ENCODE measurements around the gene MTG1. TPM values are rescaled to one million over a fixed set of nuclear protein-coding genes. Genes with fewer than 3 reads are reported as not detected.
A peak's percentile ranks its signal among the peaks of the same experiment; 100 is the strongest.

Gene MTG1, protein sequence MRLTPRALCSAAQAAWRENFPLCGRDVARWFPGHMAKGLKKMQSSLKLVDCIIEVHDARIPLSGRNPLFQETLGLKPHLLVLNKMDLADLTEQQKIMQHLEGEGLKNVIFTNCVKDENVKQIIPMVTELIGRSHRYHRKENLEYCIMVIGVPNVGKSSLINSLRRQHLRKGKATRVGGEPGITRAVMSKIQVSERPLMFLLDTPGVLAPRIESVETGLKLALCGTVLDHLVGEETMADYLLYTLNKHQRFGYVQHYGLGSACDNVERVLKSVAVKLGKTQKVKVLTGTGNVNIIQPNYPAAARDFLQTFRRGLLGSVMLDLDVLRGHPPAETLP
- 10 to 100 TPM; 11.9 to 68.6 (median 27.9) TPM for total RNA-seq

DNA sequence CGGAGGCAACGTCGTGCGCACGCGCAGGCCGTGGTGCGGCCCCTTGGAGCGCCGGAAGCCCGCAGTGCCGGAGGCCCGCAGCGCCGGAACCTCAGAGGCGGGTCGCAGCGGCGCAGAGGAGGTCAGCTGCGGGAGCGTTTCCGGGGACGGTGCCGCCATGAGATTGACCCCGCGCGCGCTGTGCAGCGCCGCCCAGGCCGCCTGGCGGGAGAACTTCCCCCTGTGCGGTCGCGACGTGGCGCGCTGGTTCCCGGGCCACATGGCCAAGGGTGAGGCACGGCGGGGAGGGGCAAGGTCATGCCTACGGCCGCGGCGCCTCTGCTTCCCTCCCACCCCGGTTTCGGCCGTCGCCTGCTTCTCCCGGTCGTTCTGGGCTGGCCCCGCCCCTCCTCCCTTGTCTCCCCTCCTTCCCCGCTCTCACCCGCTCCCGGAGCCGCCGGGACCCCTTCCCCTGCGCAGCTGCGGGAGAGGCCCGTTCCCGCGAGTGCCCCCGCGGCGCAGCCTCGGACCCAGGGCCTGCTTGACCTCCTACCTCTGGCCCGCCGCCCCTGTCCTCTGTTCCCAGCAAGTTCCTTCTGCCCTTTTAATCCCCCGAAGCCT, at the start of gene MTG1:
MTG1 (plus strand) TSS at position 94 of the 600 bp plus-strand sequence; CDS start at position 158, 64 bp downstream.
- H3K27ac ChIP-seq, result peak within 1 kb of the TSS; percentile 81 to 85
- H3K4me3 ChIP-seq, result peak within 1 kb of the TSS; percentile 50 to 95 (median 63)
- in situ Hi-C loops (cut with MboI; ENCODE audit: low pct_unique_long_range_greater_than_20kb in 2 of 9, low sequenced_read_pairs in 9 of 9, unreplicated experiment in 9 of 9), result no loop called here
- ATAC-seq (replicated peaks in 6 of 8), result peak; percentile 95 to 99 (median 96)
- 0% methylated on average over 1 of the region's 69 CpGs; no CpG with 5 or more reads in 6 of the 10 experiments for WGBS, 10 experiments
- peaks cover 7 to 9% of the 10 kb centered on the region in 2 donors for H3K4me1 ChIP-seq (replicated peaks in 1 of 2)

DNA sequence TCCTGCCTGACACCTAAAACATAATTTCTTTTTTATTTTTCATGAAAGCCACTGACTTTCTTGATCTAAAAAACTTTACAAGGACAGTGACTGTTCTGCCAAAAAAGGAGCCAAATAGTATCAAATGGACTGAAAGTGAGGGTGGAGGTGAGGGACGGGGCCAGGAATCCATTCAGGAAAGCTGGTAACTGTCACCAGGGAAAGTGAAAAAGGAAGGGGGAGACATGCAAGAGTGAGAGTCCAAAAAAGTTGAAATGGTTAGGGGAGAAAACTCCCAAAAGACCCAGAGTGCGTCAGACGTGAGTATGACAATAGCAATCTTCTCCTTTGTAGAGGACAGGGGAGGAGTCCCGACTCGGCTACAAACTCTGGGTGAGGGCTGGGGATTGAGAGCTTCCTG, 49.7 kb upstream of the MTG1 start:
- Histone ChIP-seq H3K27ac (no peak overlapping the region), H3K4me1 (replicated peaks in 1 of 2) (no peaks in the 10 kb centered on the region), H3K4me3 (no peak overlapping the region)
- no peak for ATAC-seq (replicated peaks in 6 of 8)
- WGBS, 10 experiments, result 57 to 80% (median 70%) methylated on average over 1 to 5 of the region's 5 CpGs; no CpG with 5 or more reads in 3 of the 10 experiments
- in situ Hi-C loops (cut with MboI; ENCODE audit: low pct_unique_long_range_greater_than_20kb in 2 of 9, low sequenced_read_pairs in 9 of 9, unreplicated experiment in 9 of 9), result no loop called here

DNA sequence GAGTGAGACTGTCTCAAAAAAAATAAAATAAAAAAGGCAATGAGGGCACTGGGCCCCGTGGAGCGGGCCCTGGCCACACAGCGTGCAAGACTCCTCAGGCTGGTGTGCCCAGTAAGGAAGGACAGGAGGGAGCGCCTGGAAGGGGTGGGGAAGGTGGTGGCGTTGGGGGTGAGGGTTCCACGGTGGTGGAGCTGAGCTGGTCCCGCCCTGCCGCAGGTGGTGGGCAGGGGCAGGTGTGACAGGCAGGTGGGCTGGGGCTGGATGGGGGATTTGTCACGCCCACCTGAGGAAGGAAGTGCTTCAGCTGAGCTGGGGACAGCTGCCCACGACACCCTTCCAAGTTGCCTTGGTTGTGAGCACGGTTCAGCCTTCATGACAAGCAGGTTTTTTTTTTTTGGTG, 47.5 kb upstream of the MTG1 start:
- no peak overlapping the region for H3K4me3 ChIP-seq
- 8 to 80% (median 20%) methylated on average over 2 to 3 of the region's 11 CpGs; no CpG with 5 or more reads in 7 of the 10 experiments for WGBS, 10 experiments
- no peak overlapping the region for H3K27ac ChIP-seq
- no peak for ATAC-seq (replicated peaks in 6 of 8)
- no peaks in the 10 kb centered on the region for H3K4me1 ChIP-seq (replicated peaks in 1 of 2)
- in situ Hi-C loops (cut with MboI; ENCODE audit: low pct_unique_long_range_greater_than_20kb in 2 of 9, low sequenced_read_pairs in 9 of 9, unreplicated experiment in 9 of 9), result no loop called here

DNA sequence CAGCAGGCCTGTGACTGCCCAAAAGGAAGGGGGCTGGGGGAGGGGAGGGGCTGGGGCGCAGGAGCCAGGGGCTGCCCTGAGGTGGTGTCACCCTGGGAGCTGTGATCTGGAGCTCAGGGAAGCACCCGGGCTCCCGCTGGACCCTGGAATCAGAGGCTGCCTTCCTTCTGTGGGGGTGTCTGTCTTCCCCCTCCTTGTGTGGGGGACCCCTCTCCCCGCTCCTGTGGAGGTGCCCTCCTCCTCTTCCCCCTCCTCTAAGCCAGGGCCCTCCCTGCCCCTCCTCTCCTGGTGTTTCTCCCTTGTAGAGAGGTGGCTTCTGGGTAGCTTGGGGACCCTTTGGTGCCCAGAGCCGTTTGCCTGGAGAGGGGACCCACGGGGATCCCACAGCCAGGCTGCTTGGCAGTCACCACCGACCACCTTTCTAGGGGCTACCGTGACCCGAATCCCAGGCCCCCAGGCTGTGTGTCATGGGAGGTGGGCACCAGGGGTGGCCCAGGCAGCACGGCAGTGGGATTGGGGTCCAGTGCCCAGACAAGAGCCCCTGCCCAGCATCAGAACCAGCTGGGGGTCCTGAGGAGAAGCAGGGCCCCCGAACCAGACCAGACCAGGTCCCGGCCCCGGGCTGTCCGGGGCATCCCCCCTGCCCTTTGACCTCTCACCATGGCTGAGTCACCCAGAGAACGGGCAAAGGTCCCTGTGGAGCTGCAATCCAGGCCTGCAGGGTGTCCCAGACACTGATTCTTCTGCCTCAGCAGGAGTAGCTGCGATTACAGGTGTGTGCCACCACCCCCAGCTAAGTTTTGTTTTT, 46.0 kb upstream of the MTG1 start:
- WGBS, 10 experiments, result 75 to 100% (median 100%) methylated on average over 1 to 6 of the region's 16 CpGs; no CpG with 5 or more reads in 5 of the 10 experiments
- in situ Hi-C loops (cut with MboI; ENCODE audit: low pct_unique_long_range_greater_than_20kb in 2 of 9, low sequenced_read_pairs in 9 of 9, unreplicated experiment in 9 of 9), result no loop called here
- Histone ChIP-seq H3K4me1 (replicated peaks in 1 of 2) (no peaks in the 10 kb centered on the region), H3K4me3 (no peak overlapping the region), H3K27ac (no peak overlapping the region)
- ATAC-seq (replicated peaks in 6 of 8), result peak in 2 of 8 experiments; percentile 10 to 14

DNA sequence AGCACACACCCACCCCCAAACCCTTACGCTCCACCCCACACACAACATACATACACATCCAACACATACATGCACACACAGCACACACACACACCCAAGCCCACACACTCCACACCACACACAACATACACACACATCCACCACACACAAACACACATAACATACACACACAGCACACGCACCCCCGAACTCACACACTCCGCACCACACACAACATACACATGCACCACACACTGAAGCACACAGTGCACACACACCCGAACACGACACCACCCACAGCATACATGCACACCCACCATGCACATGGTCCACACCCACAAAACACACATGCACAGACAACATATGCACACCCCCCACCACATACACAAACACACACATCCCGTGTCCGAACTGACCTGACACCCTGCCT, 44.8 kb upstream of the MTG1 start:
- 44 to 100% (median 80%) methylated on average over 1 to 3 of the region's 8 CpGs; no CpG with 5 or more reads in 6 of the 10 experiments for WGBS, 10 experiments
- in situ Hi-C loops (cut with MboI; ENCODE audit: low pct_unique_long_range_greater_than_20kb in 2 of 9, low sequenced_read_pairs in 9 of 9, unreplicated experiment in 9 of 9), result no loop called here

DNA sequence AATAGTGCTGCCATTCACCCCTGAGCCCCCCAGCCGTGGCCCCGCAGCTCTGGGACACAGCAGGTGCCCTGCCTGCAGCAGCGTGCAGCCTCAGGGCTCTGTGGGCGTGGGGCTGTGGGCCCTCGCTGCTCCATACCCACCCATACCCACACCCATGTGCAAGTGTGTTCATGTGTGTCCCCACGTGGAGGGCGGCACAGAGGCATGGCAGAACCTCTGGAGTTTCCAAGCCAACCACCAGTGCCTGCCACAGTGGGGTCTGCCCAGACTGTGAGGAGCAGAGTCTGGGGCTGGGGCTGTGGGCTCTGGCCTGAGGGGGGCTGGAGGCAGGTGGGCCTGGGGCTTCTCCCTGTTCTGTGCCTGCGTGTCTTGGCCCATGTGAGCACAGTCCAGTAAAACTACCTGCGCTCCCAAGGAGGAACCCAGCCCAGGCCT, 44.4 kb upstream of the MTG1 start:
- 100% methylated on average over 2 of the region's 9 CpGs; no CpG with 5 or more reads in 9 of the 10 experiments for WGBS, 10 experiments
- in situ Hi-C loops (cut with MboI; ENCODE audit: low pct_unique_long_range_greater_than_20kb in 2 of 9, low sequenced_read_pairs in 9 of 9, unreplicated experiment in 9 of 9), result no loop called here
- no peaks in the 10 kb centered on the region for H3K4me1 ChIP-seq (replicated peaks in 1 of 2)
- H3K27ac ChIP-seq, result no peak overlapping the region
- no peak overlapping the region for H3K4me3 ChIP-seq
- ATAC-seq (replicated peaks in 6 of 8), result peak in 5 of 8 experiments; percentile 5 to 20 (median 7)

More for the DNA sequence above, 44.8 kb upstream of the MTG1 start:
- ATAC-seq (replicated peaks in 6 of 8), result peak in 3 of 8 experiments; percentile 2 to 17 (median 5)
- no peak overlapping the region for H3K4me3 ChIP-seq
- no peak overlapping the region for H3K27ac ChIP-seq
- H3K4me1 ChIP-seq (replicated peaks in 1 of 2), result no peaks in the 10 kb centered on the region

DNA sequence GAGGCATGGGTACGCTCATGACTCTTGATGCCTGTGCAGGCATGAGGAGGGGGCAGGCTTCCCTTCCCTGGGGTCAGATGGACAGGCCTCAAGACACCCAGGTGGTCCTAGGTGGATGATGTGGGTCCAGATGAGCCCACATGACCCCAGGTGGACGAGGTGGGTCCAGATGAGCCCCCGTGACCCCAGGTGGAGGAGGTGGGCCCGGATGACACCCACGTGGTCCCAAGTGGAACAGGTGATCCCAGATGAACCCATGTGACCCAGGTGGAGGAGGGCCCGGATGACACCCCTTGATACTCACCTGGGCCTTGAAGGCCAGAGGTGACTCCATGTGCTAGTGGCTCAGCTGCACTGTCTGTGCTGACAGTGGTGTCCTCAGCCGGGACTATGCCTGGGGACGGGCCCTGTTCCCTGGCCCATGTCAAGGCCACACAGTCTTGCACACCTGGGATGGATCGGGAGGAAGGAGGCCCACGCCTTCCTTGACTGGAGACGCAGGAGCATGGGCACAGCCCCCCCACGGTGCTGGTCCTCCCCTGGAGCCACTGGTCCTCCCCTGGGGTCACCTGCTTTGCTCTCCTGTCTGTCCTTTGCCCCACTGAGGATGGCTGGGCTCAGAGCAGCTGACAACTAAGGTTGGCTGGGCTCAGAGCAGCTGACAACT, 43.5 kb upstream of the MTG1 start:
- H3K4me1 ChIP-seq (replicated peaks in 1 of 2), result no peaks in the 10 kb centered on the region
- no peak for ATAC-seq (replicated peaks in 6 of 8)
- in situ Hi-C loops (cut with MboI; ENCODE audit: low pct_unique_long_range_greater_than_20kb in 2 of 9, low sequenced_read_pairs in 9 of 9, unreplicated experiment in 9 of 9), result no loop called here
- no peak overlapping the region for H3K4me3 ChIP-seq
- 0 to 80% methylated on average over 1 of the region's 12 CpGs; no CpG with 5 or more reads in 8 of the 10 experiments for WGBS, 10 experiments
- no peak overlapping the region for H3K27ac ChIP-seq

DNA sequence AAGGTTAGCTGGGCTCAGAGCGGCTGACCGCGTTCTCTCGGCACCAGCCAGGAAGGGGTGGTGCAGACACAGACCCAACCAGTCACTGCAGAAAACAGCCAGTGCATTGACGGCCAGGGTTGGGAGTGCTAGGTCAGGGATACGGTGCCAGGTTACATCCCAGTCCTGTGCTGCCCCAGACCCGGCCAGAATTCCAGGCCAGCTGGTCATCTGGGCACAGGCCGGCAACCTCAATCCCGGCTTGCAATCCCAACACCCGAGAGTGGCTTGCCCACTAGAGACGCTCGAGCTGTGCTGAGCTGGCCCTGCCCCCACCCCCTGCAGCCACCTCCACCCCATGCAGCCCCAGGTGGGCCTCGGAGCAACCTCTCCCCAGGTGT, 43.0 kb upstream of the MTG1 start:
- WGBS, 10 experiments, result 14% methylated on average over 3 of the region's 13 CpGs; no CpG with 5 or more reads in 9 of the 10 experiments
- H3K4me3 ChIP-seq, result no peak overlapping the region
- no peak overlapping the region for H3K27ac ChIP-seq
- ATAC-seq (replicated peaks in 6 of 8), result peak in 1 of 8 experiments; percentile 5
- in situ Hi-C loops (cut with MboI; ENCODE audit: low pct_unique_long_range_greater_than_20kb in 2 of 9, low sequenced_read_pairs in 9 of 9, unreplicated experiment in 9 of 9), result no loop called here
- no peaks in the 10 kb centered on the region for H3K4me1 ChIP-seq (replicated peaks in 1 of 2)

DNA sequence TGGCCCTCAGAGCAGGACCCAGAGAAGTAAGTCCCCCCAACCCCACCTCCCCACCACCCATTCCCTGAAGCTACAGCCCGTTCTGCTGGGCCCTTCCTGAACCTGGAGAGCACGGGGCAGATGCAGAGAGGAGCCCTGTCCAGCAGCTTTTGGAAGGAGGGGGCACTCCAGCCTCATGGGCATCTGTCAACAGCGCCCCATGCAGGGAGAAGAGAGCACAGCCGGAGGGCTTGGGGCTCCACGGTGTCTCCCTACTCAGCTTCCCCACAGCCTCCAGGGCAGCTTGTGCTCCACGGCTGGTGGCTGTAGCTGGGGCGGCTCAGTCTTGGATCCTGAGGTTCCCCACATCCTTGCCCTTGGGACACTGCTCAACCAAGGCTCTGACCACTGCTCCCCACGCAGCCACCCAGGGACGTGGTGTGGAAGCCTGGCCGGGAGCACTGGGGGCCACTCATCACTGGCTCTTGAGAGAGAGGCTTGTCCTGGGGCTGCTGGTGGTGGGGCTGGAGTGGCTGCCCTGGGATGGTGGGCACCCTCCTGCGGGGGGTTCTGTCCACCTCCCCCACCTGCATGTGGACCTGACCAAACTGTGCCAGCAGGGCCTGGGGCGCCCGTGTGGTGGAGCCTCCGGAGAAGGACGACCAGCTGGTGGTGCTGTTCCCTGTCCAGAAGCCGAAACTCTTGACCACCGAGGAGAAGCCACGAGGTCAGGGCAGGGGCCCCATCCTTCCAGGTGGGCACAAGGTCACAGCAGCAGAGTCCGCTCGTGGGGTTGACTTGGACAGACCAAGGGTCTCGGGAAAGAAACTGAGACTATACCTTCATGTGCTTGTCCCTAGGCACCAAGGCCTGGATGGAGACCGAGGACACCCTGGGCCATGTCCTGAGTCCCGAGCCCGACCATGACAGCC, 42.3 kb upstream of the MTG1 start:
- Histone ChIP-seq H3K4me1 (replicated peaks in 1 of 2) (peaks cover 0 to 2% of the 10 kb centered on the region in 2 donors), H3K27ac (no peak overlapping the region), H3K4me3 (no peak overlapping the region)
- ATAC-seq (replicated peaks in 6 of 8), result peak in 2 of 8 experiments; percentile 12 to 34
- in situ Hi-C loops (cut with MboI; ENCODE audit: low pct_unique_long_range_greater_than_20kb in 2 of 9, low sequenced_read_pairs in 9 of 9, unreplicated experiment in 9 of 9), result no loop called here
- WGBS, 10 experiments, result 60 to 80% (median 69%) methylated on average over 1 to 7 of the region's 24 CpGs; no CpG with 5 or more reads in 5 of the 10 experiments

DNA sequence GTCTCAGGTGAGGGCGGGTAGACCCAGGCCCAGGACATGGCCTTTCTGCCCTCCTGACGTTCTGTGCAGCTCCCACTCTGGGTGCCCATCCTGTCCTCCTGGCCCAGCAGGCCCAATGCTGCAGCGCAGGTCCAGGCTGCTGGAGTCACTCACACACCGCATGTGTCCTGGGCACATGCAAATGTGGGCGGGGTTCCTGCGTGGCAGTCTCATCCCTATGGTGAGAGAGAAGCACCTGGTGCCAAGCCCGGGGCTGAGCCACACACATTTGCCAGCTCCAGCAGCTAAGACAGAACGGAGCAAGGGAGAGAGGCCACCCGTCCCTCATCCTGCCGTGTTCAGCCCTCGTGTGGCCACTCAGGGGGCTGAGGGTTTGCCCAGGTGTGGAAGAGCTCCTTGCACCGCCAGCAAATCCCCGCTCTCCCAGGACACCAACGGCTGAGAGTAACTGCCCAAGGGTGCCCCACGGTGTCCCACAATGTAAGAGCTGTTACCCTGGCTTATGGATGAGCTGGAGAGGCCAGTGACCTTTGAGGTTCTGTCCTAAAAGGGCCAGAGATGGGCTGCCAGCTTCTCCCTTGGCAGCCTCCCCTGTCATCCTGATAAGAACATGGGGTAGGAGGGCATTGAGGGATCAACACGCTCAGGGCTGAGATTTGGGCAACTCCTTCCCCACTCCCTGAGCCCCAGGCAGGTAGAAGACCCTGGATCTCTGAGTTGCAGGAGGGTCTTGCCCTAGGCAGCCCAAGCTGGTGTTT, 40.6 kb upstream of the MTG1 start:
- in situ Hi-C loops (cut with MboI; ENCODE audit: low pct_unique_long_range_greater_than_20kb in 2 of 9, low sequenced_read_pairs in 9 of 9, unreplicated experiment in 9 of 9), result no loop called here
- H3K4me1 ChIP-seq (replicated peaks in 1 of 2), result peaks cover 0 to 5% of the 10 kb centered on the region in 2 donors
- ATAC-seq (replicated peaks in 6 of 8), result no peak
- no peak overlapping the region for H3K4me3 ChIP-seq
- H3K27ac ChIP-seq, result no peak overlapping the region
- WGBS, 10 experiments, result 17 to 100% (median 100%) methylated on average over 1 to 7 of the region's 16 CpGs; no CpG with 5 or more reads in 3 of the 10 experiments

DNA sequence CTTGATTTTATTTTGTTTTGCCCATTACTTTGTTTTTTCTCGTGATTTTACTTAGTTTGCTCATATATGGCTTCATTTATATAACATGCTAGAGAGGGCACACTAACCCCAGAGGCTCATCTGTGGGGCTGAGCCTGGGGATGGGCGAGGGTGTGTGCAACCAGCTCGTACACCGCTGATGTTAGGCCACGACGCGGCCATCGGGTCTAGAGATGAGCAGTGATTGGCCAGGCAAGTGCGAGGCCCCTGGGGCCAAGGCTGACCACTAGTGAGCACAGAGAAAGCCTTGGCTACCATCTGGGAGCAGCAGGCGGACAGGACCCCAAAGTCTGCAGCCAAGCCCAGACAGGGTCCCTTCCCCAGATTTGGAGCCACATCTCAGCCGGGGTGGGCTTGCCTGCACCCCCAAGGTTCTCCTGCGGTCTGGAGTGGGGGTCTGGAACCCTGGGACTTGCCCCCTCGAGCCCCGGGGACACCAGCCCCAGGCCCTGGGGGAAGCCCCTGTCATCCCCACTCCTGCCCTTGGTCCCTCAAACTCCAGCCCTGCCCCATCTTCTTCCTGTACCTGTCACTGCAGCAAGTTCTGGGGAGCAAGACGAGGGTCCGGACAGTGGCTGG, 39.9 kb upstream of the MTG1 start:
- 67 to 95% (median 85%) methylated on average over 3 to 9 of the region's 16 CpGs; no CpG with 5 or more reads in 5 of the 10 experiments for WGBS, 10 experiments
- no peak for ATAC-seq (replicated peaks in 6 of 8)
- in situ Hi-C loops (cut with MboI; ENCODE audit: low pct_unique_long_range_greater_than_20kb in 2 of 9, low sequenced_read_pairs in 9 of 9, unreplicated experiment in 9 of 9), result no loop called here
- H3K4me1 ChIP-seq (replicated peaks in 1 of 2), result peaks cover 0 to 5% of the 10 kb centered on the region in 2 donors
- H3K27ac ChIP-seq, result no peak overlapping the region
- no peak overlapping the region for H3K4me3 ChIP-seq
